SK-N-SH (cell line): ENCODE measurements around the gene TOR2A. TPM values are rescaled to one million over a fixed set of nuclear protein-coding genes. Genes with fewer than 3 reads are reported as not detected.

Experiments
- CTCF ChIA-PET: fragments of 300-600, 350-600 bp; formaldehyde crosslinking; extraction: SDS; loops from one replicate; lab custom pipeline; 2021; lab: Yijun Ruan, JAX
- POLR2A ChIA-PET: fragments of 350-600 bp; sonication (Branson Sonifier 250); formaldehyde crosslinking; extraction: SDS; loops from one replicate; lab custom pipeline; 2020; ENCODE audit warnings: antibody characterized with exemption, inconsistent platforms; lab: Yijun Ruan, JAX
- DNase-seq: peaks from one replicate; pipeline ENCODE4 v3.0.0; 2012
- H2AFZ ChIP-seq: fragments of 200-600 bp; sonication (generic); 2 replicates; pipeline ENCODE4 v1.8.1; 2016; ENCODE audit warnings: antibody characterized with exemption, mild to moderate bottlenecking, low read depth
- H3F3A ChIP-seq: fragments of 200-600 bp; sonication (generic); replicated peaks from 2 replicates; pipeline ENCODE3; 2016; ENCODE audit warnings: antibody characterized with exemption, mild to moderate bottlenecking; ENCODE audit not compliant: insufficient read depth
- H3K27ac ChIP-seq, 2 experiments: fragments of 200-500 bp in 1 of 2; fragments of 200-600 bp in 1 of 2; sonication (Bioruptor generic) in 1 of 2; sonication (generic), shearing (Covaris generic) in 1 of 2; 2 replicates each; pipeline versions ENCODE4 v1.5.1 to v1.6.1; 2014 to 2016; ENCODE audit warnings: low read depth in 2 of 2, inconsistent platforms in 1 of 2, low read length in 1 of 2, mild to moderate bottlenecking in 1 of 2, mixed read lengths in 1 of 2
- H3K27me3 ChIP-seq: fragments of 200-600 bp; sonication (generic), shearing (Covaris generic); 2 replicates; pipeline ENCODE4 v1.6.1; 2016; ENCODE audit warnings: mixed run types; ENCODE audit not compliant: insufficient read depth
- H3K36me3 ChIP-seq, 2 experiments: fragments of 200-500 bp in 1 of 2; fragments of 200-600 bp in 1 of 2; sonication (Bioruptor generic) in 1 of 2; sonication (generic) in 1 of 2; replicated peaks in 1 of 2; 2 replicates each; pipeline versions ENCODE3 to v1.5.1; 2014 to 2016; ENCODE audit warnings: low read length in 1 of 2, mild to moderate bottlenecking in 1 of 2; ENCODE audit not compliant: insufficient read depth in 2 of 2, control insufficient read depth in 1 of 2
- H3K4me1 ChIP-seq, 2 experiments: fragments of 200-500 bp in 1 of 2; fragments of 200-600 bp in 1 of 2; sonication (Bioruptor generic) in 1 of 2; sonication (generic), shearing (Covaris generic) in 1 of 2; 2 replicates each; pipeline versions ENCODE4 v1.5.1 to v1.6.1; 2014 to 2016; ENCODE audit warnings: low read depth in 1 of 2, low read length in 1 of 2, mixed run types in 1 of 2; ENCODE audit not compliant: insufficient read depth in 2 of 2, control insufficient read depth in 1 of 2
- H3K4me2 ChIP-seq: fragments of 200-600 bp; sonication (generic), shearing (Covaris generic); 2 replicates; pipeline ENCODE4 v1.6.1; 2017; ENCODE audit warnings: mixed run types
- H3K4me3 ChIP-seq, 2 experiments: fragments of 200-500 bp in 1 of 2; fragments of 200-600 bp in 1 of 2; sonication (Bioruptor generic) in 1 of 2; sonication (generic), shearing (Covaris generic) in 1 of 2; 2 replicates each; pipeline versions ENCODE4 v1.5.1 to v1.8.1; 2014 to 2016; ENCODE audit warnings: low read depth in 2 of 2, inconsistent platforms in 1 of 2, low read length in 1 of 2, mild to moderate bottlenecking in 1 of 2, mixed read lengths in 1 of 2, moderate library complexity in 1 of 2
- H3K79me2 ChIP-seq: fragments of 200-600 bp; sonication (generic); 2 replicates; pipeline ENCODE4 v1.8.1; 2017; ENCODE audit warnings: mild to moderate bottlenecking; ENCODE audit not compliant: insufficient read depth
- H3K9ac ChIP-seq: fragments of 200-600 bp; sonication (generic); 2 replicates; pipeline ENCODE4 v1.6.1; 2017; ENCODE audit warnings: mixed run types
- H3K9me2 ChIP-seq: fragments of 200-600 bp; sonication (generic); 2 replicates; pipeline ENCODE4 v1.6.1; 2017; ENCODE audit warnings: mixed run types
- H3K9me3 ChIP-seq: fragments of 200-600 bp; sonication (generic); 2 replicates; pipeline ENCODE4 v1.6.1; 2017; ENCODE audit warnings: mixed run types, mild to moderate bottlenecking, moderate library complexity
- H4K20me1 ChIP-seq: fragments of 200-600 bp; sonication (generic); 2 replicates; pipeline ENCODE4 v1.6.1; 2017; ENCODE audit warnings: mild to moderate bottlenecking, mixed run types; ENCODE audit not compliant: insufficient read depth
- CHD2 ChIP-seq: fragments of 150-350 bp; IDR thresholded peaks from 2 replicates; pipeline ENCODE4 v1.6.1; 2018; ENCODE audit warnings: low read length; ENCODE audit not compliant: partially characterized antibody
- GATA2 ChIP-seq: sonication (generic); formaldehyde crosslinking; IDR thresholded peaks from 2 replicates; pipeline ENCODE4 v1.5.0; 2020; ENCODE audit warnings: mild to moderate bottlenecking, missing genetic modification reagents
- NFIC ChIP-seq: IDR thresholded peaks from 2 replicates; pipeline ENCODE4 v1.4.0; 2012; ENCODE audit warnings: borderline replicate concordance
- WGBS: methylation state at CpG from one replicate; pipeline ENCODE4 v1.1.6; 2017; ENCODE audit warnings: low lambda C conversion rate; 5-methylcytosine and 5-hydroxymethylcytosine counted together
- polyA plus RNA-seq, 3 experiments: library from polyadenylated mRNA; depleted of rRNA; stranded (reverse); fragments of >200 nt; gene quantifications; 2 replicates each; pipeline ENCODE4 v1.2.3, GENCODE V29; 2012
- TF ChIP-seq, protein P1 (sequence below): fragments of 150-350 bp; IDR thresholded peaks from 2 replicates; pipeline ENCODE4 v1.6.1; 2016; ENCODE audit warnings: mild to moderate bottlenecking, low read depth, low read length

The TOR2A gene
- polyA plus RNA-seq, 1 of the 3 experiments (the other 2 are of a cell fraction): 17.2 TPM

DNA sequence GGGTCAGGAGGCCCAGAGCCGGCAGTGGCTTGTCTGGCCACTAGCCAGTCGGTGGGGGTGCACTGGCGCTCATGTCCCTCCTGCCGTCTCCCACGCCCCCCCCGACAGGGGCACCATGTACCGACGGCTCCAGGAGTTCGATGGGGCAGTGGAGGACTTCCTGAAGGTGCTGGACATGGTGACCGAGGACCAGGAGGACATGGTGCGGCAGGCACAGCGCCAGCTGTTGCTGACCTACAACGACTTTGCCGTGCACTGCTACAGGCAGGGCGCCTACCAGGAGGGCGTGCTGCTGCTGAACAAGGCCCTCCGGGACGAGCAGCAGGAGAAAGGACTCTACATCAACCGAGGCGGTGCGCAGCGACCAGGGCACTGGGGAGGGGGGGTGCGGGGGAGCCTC, 11.1 kb downstream of the TOR2A start:
- ChIA-PET CTCF (interaction anchor here (1.0 to 1.4 kb wide), 3 partner anchors 8 to 135 kb away, joined by 3 to 5 read pairs (median 3); partner anchors contain the start of genes PTRH1, TOR2A and TTC16), POLR2A (interaction anchor here (0.6 kb wide), 1 partner anchor 143 kb away, joined by 4 read pairs; no protein-coding TSS in a partner anchor)
- H3K4me1 ChIP-seq: peaks cover 0 to 8% of the 10 kb centered on the region in 2 experiments; a peak in 1 of 4 replicates
- no peak overlapping the region for H3K4me2 ChIP-seq
- H3K79me2 ChIP-seq: no peaks in the 10 kb centered on the region
- H2AFZ ChIP-seq: no peak overlapping the region
- H3K4me3 ChIP-seq: no peak overlapping the region
- no peak for DNase-seq
- H4K20me1 ChIP-seq: no peaks in the 10 kb centered on the region
- no peak overlapping the region for H3K9ac ChIP-seq
- no peaks in the 10 kb centered on the region for H3K9me3 ChIP-seq
- H3K9me2 ChIP-seq: no peaks in the 10 kb centered on the region
- TF ChIP-seq, protein P1, sequence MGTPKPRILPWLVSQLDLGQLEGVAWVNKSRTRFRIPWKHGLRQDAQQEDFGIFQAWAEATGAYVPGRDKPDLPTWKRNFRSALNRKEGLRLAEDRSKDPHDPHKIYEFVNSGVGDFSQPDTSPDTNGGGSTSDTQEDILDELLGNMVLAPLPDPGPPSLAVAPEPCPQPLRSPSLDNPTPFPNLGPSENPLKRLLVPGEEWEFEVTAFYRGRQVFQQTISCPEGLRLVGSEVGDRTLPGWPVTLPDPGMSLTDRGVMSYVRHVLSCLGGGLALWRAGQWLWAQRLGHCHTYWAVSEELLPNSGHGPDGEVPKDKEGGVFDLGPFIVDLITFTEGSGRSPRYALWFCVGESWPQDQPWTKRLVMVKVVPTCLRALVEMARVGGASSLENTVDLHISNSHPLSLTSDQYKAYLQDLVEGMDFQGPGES: no peak
- H3K36me3 ChIP-seq: no peaks in the 10 kb centered on the region
- H3K27me3 ChIP-seq: no peaks in the 10 kb centered on the region
- 74% methylated on average over 11 of the region's 23 CpGs for WGBS
- H3F3A ChIP-seq: peaks cover 3% of the 10 kb centered on the region
- H3K27ac ChIP-seq: no peak overlapping the region

DNA sequence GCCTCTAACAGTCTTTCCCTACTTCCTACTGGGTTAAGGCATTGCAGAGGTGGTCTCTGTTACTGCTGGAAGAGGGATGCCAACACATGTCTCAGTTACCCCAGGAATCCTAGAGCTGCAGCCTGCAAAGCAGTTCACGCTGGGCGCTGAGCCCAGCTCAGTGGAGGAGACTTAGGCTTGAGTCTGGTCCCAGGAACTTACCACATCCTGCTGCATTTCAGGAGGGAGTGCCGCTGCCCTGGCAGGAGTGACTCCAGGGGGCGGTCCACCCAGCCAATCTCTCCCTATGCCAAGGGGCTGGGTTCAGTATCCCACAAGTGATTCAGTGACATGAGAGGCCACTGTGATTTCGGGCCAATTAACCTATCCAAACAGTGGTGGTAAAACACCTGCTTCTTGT, 11.7 kb downstream of the TOR2A start:
- ChIA-PET CTCF (interaction anchor here (1.1 to 2.4 kb wide), 3 partner anchors 11 to 134 kb away, joined by 3 to 17 read pairs (median 3); partner anchors contain the start of gene TOR2A), POLR2A (interaction anchor here (0.6 kb wide), 1 partner anchor 144 kb away, joined by 4 read pairs; no protein-coding TSS in a partner anchor)
- no peaks in the 10 kb centered on the region for H3K36me3 ChIP-seq
- no peaks in the 10 kb centered on the region for H3K79me2 ChIP-seq
- no peaks in the 10 kb centered on the region for H3K9me3 ChIP-seq
- H3F3A ChIP-seq: peaks cover 3% of the 10 kb centered on the region
- H2AFZ ChIP-seq: no peak overlapping the region
- no peak overlapping the region for H3K4me2 ChIP-seq
- no peak for DNase-seq
- H3K4me3 ChIP-seq: no peak overlapping the region
- H4K20me1 ChIP-seq: no peaks in the 10 kb centered on the region
- no peak overlapping the region for H3K27ac ChIP-seq
- H3K9ac ChIP-seq: no peak overlapping the region
- TF ChIP-seq GATA2 (CRISPR knock-in tag) (no peak), NFIC (peak; percentile 31; the same call in 1 of the 2 replicates)
- TF ChIP-seq, all 33 proteins: peak for 1
- no peaks in the 10 kb centered on the region for H3K27me3 ChIP-seq
- H3K9me2 ChIP-seq: no peaks in the 10 kb centered on the region
- 81% methylated on average over 5 of the region's 5 CpGs for WGBS
- H3K4me1 ChIP-seq: peaks cover 0 to 8% of the 10 kb centered on the region in 2 experiments; a peak in 1 of 4 replicates

DNA sequence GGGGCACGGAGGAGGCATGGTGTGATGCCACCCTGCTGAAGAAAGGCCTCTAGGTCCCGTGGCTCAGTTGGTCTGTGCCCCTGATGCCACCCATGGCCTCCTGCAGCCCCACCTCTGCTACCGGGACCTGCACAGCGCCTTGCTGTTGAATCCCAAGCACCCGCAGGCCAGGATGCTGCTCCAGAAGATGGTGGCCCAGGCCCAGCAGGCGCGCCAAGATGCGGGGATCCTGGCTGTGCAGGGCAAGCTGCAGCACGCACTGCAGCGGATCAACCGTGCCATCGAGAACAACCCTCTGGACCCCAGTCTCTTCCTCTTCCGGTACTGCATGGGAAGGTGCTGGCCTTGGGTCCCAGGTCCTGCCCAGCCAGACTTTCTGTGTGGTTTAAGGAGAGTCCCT, 12.1 kb downstream of the TOR2A start:
- no peaks in the 10 kb centered on the region for H4K20me1 ChIP-seq
- H3K27ac ChIP-seq: no peak overlapping the region
- peaks cover 3% of the 10 kb centered on the region for H3F3A ChIP-seq
- CTCF ChIA-PET: interaction anchor here (1.1 to 2.4 kb wide), 2 partner anchors 11 to 134 kb away, joined by 3 to 17 read pairs; partner anchors contain the start of gene TOR2A
- H3K4me2 ChIP-seq: no peak overlapping the region
- H3K9ac ChIP-seq: no peak overlapping the region
- no peak overlapping the region for H2AFZ ChIP-seq
- H3K27me3 ChIP-seq: no peaks in the 10 kb centered on the region
- no peak overlapping the region for H3K4me3 ChIP-seq
- no peaks in the 10 kb centered on the region for H3K79me2 ChIP-seq
- no peaks in the 10 kb centered on the region for H3K9me3 ChIP-seq
- no peak for DNase-seq
- H3K4me1 ChIP-seq: peaks cover 0 to 8% of the 10 kb centered on the region in 2 experiments; a peak in 1 of 4 replicates
- H3K36me3 ChIP-seq: no peaks in the 10 kb centered on the region
- TF ChIP-seq CHD2: no peak
- no peaks in the 10 kb centered on the region for H3K9me2 ChIP-seq
- POLR2A ChIA-PET: no interaction called here
- WGBS: 96% methylated on average over 9 of the region's 13 CpGs
